GM19467 (cell line): ENCODE data around the gene C1orf50.
"Not testable (repeated sequence)": the region's sequence is repeated elsewhere in the genome, so short reads cannot be mapped to it uniquely, and the experiment has no call there.

ENCODE experiments used
- ATAC-seq: cut with Tn5 transposase; IDR thresholded peaks from one replicate; pipeline ENCODE4 v1.9.1; 2021; ENCODE audit warnings: mild to moderate bottlenecking, moderate library complexity; ENCODE audit not compliant: unreplicated experiment

The C1orf50 gene

DNA sequence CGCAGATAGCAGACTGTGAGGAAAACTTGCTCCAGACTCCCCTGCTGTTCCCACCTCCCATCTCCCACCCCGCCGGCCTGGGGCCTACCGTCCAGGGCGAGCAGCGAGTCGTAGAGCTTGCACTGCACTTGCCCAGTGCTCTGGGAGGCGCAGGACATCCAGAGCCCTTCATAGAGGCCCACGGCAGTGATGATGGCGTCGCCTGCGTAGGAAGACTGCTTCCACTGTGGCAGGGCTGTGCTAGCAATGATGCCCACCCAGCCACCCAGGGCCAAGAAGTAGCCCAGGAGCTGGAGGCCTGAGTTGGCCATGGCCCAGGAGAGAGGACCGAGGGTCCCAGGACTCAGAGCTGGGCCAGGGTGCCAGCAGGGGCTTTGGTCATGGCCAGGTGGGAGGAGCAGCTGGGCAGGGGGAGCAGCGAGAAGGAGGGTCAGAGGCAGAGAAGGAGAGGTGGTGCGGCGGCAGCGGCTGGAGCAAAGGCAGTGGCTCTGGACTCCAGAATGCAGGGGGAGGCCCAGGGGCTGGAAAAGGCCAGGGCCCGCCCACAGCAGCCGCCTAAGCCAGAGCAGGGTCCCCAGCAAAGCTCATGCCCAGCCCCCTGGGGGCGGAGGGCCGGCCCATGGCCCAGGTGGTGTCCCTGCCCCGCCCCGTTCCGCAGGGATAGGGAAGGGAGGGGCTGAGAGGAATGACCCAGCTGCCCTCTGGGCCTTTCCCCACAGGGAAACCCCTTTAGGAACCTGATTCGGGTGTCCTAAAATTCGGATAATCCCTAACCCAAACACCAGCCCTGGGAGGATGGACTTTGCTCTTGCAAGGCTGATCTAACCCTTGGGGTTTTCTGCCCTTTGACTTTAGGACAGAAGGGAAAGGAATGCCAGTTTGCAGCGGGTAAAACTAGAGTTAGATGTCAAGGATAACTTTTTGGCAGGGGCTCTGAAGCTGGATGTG is 27.0 kb upstream of the C1orf50 start, which contains the start of gene CLDN19:
TSS of gene CLDN19 (minus strand) at position 484 of the 948 bp plus-strand sequence. CDS start at position 311, 173 bp downstream.
- ATAC-seq: no peak

DNA sequence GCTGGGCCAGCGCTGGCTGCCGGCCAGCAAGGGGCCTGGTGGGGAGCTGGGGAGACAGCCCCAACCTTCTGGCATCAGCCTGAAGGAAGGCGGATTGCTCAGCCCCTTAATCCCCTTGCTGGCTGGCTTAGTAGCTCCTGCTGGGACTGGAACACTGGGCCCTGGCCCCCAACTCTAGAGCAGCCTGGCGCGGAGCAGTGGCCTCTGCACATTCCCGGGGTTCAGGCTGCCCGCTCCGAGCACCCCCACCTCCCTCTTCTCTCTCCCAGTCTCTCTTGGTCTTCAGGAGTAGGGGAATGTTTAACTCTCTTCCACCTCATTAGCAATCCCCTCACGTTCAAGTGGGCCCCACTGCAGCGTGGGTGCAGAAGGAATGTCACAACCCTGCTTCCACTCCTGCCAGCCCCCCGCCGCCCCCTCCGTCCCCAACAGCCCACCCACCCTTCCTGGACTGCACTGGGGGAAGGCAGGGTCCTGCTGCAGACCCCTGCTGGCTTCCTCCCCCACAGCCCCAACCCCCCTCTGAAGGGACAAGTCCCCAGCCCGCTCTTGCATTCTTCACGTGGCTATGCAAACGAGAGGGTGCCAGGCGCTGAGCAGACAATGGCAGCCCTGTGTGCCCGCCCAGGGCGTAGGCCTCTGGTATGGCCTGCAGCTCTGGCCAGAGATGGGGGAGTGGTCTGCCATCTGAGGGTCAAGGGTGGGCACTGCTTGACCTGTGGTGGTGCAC is 26.0 kb upstream of the C1orf50 start:
- ATAC-seq: no peak

DNA sequence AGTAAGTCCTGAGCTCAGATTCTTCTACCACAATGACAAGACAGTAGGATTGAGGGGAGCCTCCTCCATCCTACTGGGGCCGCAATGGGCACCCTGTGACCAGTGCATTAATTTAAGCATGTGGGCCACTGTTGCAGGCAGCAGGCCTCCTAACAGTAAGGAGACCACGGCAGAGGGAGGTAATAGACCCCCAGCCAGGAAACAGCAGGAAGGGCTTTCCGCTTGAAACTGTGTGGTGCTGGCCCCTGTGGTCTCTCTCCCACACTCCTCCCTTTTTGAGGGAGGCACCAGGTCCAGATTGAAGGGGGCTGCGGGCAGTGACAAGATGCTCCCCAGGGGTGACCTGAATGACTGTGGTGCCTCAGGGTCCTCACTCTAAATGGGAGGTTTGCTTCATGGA is 25.3 kb upstream of the C1orf50 start:
- no peak for ATAC-seq

DNA sequence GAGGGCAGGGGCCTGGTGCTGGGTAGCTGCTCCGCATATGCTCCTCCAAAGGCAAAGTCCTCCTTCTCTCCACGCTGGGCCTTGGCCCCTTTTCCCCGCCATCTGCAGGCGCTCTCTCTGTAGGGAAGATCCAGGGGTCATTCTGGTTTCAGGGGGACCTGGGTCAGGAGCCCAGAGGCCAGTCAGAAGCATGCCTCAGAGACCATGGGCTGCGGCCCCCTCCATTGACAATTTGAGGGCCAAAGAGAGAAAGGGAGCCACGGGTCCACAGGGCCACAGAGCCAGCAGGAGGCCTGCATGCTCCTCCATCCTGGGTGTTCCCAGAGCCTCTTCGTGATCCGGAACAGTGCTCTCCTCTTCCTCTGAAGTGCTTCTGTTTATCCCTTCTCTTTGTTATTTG is 24.9 kb upstream of the C1orf50 start:
- ATAC-seq: no peak

DNA sequence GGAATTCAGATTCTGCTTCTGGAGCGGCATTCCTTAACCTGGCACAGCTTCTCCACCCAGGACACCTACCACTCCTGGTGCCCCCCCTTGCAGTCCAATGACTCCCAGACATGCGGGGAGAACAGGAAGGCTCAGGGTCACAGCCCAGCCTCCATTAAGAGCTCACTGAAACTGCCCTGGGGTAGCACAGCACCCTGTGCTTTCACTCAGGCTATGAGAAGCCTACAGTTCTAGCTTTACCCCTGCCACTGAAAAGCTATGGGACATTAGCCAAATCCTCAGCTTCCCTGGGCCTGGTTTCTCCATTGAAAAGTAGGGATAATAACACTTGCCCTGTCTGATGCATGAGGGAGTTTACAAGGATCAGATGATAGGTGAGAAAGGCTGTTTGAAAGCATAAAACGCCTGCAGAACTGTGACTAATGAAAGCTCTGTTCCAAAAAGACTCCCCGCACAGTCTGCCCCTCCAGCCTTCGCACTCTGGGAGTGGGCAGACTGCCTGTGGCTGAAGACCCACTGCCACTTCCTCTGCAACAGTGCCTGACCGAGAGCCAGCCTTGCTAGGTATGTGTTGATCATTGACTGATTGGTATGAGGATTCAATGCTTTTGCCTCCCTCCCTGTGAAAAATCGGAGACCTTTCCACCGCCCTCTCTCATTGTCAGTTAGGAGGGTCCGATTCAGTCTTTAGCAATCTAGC is 24.3 kb upstream of the C1orf50 start:
- no peak for ATAC-seq

DNA sequence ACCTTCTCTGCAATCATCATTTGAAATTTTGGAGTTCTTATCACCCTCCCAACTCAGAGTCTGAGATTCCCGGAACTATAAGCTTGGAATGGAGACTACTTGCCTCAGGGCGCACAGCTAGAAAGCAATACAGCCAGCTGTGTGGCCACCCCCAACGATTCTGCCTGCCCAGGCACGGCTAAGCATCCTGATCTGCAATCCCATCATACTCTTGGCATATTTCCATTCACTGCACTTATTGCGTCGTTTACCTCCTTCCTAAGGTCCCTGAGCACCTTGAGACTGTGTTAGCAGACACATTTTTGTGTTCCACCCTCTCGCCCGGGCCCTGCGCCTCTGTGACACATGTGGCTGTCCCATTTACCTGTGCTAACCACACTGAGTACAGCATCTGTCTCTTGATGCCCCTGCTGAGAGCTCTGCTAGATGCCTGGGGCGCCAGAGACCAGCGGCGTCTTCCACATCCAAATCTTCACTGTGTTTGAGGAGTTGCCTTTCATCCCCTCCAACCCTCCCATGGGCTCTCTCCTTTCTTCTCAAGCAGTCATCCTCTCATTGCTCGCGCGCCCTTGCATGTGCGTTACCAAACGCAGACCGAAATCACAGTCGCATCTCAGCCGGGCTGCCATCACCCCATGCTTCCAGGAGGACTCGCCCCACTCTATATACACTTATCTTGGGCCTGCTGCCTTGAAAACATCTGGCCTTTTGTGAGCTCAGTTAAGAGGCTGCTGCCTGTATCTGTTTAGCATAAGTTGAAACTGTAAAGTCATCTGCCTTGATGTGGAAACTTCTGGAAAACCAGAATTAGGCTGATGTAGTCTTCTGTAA is 23.5 kb upstream of the C1orf50 start:
- no peak for ATAC-seq

DNA sequence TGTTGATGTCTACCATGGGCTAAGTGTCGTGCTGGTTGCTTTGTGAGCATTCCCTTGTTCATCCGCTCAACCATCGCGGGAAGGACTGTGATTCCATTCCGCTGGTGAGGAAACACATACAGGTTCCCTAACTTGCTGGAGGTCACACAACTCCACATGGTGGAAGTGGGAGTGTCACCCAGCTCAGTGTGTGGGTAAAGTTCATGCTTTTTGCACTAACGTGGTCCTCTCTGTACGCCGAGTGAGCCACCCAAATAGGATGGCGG is 23.0 kb upstream of the C1orf50 start:
- ATAC-seq: no peak

DNA sequence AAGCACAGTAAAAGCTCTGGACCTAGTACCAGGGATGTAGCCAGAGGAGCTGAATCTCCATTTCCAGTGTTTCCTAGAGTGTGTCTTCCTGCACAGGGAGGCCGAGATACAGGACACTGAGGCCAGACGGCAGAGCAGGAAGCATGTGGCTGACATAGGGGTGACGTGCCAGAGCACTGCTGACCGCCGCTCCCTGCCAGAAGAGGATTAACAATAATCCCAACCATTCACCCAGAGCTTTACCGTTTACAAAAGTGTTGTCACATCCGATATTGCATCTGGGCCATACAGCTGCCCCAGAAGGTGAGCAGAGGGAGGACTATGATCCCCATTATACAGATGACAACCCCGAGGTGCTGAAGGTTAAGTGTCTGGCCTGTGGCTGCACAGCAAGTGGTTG is 21.2 kb upstream of the C1orf50 start:
- no peak for ATAC-seq

DNA sequence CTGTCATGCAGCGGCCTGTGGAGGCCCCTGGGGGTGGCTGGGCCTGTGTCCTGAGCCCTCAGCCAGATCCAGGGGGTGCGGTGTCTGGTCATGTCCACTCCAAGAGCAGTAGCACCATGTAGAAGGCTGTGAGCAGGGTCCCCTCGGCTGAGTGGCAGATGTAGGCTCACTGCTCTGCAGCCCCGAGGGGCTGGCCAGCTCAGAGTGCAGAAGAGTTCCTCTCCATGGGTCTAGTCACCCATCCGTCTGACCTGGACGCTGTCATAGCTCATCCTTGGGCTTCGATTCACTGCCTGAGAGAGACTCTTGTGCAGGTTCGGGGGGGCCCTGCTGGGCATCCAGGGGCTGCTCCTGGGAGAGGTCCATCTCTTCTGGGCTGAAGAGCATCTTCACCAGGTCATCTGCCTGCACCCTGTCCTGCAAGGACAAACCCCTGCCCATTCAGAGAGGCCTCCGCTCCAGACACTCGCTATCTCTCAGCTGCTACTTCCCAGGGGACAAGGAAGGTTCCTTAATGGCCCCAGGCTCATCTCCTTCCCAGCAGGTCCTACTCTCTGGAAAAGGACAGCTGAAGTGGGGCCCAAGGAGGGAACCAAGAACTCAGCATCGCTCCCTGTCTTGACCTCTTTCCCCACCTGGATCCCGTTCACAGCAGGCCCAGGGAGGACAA is 20.5 kb upstream of the C1orf50 start:
- ATAC-seq: no peak

DNA sequence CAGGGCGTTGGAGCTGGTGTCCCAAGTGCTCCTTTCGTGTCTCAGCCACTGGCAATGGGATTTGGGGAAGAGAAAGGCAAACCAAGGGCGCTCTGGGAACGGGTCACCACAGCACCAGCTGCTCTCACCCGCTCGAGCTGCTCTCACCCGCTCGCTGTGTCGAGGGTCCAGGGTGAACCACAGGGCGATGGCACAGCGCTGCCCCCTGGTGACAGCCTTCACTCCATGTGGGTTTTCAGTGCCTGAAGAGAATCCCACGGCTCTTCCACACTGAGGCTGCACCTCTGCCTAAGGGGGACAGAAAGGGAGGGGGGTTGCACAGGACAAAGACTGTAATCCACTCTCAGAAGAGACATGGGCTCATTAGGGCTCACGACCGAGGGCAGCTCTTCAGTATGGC is 19.9 kb upstream of the C1orf50 start:
- ATAC-seq: no peak

DNA sequence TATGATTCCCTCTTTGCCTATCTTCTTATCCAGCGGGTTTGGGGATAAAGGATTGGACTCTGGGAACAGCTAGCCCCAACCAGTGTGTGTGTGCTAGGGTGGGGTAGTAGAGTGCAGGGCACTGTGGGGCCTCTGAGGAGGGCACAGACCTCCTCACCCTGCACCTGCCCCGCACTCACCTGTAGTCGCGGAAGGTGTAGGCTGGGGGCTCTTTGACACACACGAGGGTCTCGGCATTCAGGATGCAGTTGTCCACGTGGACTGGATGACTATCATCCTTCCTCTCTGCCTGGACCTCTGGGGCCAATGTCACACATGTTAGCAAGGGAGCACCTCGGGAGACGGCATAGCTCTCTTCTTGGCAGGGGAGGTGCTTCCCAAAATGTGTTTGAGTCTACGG is 19.0 kb upstream of the C1orf50 start:
- no peak for ATAC-seq

DNA sequence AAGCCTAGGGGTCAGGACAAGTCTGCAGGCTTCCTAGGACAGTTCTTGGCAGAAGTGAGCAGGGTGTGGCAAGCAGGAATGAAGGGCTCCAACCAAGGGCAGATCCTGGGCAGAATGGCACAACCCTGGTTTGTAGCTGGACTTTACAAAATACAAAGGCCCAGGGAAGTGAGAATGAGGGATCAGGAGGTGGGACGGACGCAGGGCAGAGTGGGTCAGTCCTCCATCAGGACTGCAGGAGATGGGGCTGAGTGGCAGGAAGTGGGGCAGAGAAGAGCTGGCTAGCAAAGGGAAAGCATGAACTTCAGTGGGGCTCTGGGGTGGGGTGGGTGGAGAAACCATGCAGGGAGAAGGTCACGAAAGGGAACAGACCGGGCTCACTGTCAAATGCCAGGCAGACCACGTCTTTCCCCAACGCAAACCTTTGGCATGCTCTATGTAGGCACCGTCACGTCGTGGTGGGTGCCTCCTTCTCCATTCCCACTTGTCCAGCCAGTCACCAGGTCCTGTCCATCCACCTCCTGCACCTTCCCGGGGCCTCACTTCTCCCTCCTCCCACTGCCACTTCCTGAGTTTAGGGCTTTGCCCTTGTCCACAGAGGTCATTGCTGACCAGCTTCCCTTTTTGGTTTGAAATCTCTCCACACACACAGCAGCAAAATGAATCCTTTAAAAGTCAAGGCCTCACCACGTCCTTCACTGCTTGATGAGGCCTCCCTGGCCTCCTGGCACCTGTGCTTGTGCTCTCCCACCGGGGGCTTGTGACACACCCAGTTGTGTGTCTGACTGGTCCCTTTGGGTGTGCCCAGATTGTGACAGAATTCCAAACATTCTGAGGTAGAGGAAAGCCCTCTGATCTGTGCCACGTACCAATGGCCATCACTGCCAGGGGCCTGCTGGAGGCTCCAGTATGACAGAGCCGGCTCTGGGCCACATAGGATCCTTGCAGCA is 18.3 kb upstream of the C1orf50 start:
- no peak for ATAC-seq

DNA sequence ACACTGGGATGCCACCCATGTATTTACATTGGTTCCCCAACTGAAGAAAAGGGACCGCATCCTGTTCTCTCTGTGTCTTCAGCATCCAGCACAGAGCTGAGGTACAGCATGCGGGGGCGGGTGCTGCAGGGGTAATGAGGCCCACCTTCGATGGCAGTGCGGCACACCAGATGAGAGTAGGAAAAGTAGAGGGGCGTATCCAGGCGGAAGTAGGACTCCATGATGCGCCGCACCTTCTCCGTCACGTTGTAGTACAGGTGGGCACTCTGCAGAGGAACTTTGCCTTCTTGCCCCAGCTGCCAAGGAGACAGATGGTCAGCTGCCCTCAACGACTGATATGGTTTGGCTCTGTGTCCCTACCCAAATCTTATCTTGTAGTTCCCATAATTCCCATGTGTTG is 17.0 kb upstream of the C1orf50 start:
- ATAC-seq: no peak

DNA sequence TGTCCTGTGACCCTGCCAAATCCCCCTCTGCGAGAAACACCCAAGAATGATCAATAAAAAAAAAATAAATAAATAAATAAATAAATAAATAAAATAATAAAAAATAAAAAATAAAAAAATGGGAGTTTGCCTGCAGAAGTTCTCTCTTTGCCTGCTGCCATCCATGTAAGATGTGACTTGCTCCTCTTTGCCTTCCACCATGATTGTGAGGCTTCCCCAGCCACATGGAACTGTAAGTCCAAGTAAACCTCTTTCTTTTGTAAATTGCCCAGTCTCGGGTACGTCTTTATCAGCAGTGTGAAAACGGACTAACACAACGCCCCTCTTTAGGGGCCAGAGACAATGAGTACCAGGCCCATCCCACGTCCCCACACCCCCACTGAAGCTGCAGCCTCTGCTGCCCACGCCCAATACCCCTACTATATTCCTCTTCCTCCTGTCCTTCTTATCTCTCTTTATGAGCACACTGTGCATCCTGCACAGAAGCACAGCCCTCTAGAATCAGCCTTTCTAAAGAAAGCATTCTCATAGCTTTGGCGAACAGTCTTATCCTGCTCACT is 15.5 kb upstream of the C1orf50 start:
- ATAC-seq: not testable (repeated sequence)

DNA sequence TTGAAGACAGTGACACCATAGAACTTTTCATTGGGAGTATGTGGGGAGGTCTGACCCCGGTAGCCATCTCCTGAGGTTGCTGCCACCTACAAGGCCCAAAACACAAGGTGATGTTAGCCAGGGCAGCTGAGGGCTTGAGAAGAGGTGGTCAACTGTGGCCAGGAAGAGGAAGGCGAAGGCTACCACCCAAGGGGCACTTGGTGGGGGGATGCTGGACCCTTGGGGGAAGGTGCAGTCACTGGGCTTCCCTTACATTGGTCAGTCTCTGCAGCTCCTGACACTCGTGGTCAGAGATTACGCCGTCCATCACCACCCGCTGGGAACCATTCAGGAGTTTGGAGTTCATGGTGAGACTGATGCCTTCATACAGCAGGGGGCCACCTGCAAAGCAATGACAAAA is 14.8 kb upstream of the C1orf50 start:
- ATAC-seq: no peak

DNA sequence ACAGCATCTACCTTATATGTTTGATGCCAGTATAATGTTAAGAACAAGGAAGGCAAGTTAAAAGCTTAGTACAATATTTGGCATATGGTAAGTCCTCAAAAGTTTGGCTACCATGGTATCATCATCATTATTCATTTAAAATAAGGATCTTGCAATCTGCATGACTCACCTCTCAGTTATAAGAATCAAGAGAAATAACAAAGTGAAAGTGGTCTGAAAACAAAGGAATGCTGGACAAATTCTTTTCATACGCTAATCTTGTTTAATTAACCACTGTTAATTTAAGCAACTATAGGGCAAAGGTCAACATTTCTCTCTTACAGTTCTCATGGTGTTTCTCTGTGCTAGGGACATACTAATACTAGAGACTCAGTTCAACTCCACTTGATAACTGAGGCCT is 14.0 kb upstream of the C1orf50 start:
- no peak for ATAC-seq

DNA sequence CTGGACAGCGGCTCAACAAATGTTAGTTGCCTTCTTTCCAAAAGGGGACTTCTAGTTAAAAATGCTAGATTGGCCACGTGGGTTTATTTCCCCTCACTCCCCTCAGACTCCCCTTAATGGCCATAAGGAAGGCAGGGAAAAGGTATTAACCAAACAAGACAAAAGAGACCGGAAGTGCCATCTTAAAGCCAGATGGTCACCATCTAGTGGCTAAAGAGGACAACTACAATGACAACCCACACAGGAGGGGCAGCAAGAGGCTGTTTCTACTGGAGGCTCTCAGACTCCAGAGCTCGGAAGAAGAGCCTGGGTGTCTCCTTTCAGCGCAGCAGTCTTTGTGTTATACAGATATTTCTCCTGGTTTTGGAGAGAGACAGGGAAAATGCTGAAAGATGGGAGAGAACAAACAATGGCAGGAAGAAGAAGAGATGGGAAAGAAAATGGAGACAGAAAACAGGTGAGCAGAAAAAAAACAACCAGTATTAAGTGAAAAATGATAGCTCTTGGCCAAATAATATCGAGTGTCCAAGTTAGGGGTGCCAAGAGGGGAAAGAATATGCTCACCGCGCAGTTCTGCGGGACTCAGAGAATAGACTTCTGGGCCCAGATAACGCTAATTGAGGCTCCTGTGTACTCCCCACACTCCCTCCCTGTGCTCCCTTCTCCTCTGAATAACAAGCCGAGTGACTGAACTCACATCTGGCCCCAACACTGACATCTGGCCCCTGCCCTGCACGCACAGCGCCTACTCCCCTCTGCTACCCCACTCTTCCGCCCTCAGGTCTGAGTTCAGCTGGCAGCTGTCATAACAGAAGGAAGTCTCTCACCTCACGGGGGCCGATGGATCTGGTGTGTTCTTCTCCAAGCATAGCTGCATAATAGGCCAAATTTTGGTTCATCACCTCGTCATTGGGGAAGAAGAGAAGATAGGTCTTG is 9.8 kb upstream of the C1orf50 start:
- no peak for ATAC-seq

DNA sequence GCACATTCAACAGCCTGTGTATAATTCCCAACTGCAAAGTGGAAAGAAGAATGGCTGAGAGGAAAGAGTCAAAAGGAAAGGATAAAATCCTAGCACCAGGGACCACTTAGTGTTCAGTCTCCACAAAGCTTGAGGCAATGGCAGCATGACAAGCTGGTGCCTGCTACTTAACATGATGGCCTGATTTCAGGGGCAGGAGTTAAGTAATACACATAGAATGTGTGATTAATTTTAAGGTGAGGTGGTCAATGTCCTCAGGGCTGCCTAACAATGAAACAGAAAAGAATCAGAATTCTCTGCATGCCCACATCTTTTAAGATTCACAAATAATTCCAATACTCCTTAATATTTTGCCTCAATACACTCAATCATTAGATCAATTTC is 9.2 kb upstream of the C1orf50 start:
- ATAC-seq: no peak
